Spleen (tissue), 11 donors: ENCODE measurements around the gene KDM3B. TPM values are rescaled to one million over a fixed set of nuclear protein-coding genes. Genes with fewer than 3 reads are reported as not detected.
A peak's percentile ranks its signal among the peaks of the same experiment; 100 is the strongest.

Experiments
- DNase-seq: peaks from one replicate; pipeline ENCODE4 v3.0.0-alpha.2; 2020
- H3K27ac ChIP-seq, 8 donors: fragments of 200-600 bp; sonication (generic) in 7 of 8; 1 replicate in 4 of 8; 2 replicates in 4 of 8; pipeline versions ENCODE4 v1.5.0 to v1.8.0; 2016 to 2021; ENCODE audit warnings: inconsistent platforms in 4 of 8, mild to moderate bottlenecking in 4 of 8, moderate library complexity in 1 of 8
- H3K27me3 ChIP-seq, 7 donors: fragments of 200-600 bp; sonication (generic) in 6 of 7; replicated peaks in 1 of 7; 1 replicate in 4 of 7; 2 replicates in 3 of 7; pipeline versions ENCODE4 v1.5.0 to v1.8.0; 2016 to 2021; ENCODE audit warnings: inconsistent platforms in 3 of 7, mild to moderate bottlenecking in 1 of 7
- H3K36me3 ChIP-seq, 6 donors: fragments of 200-600 bp; sonication (generic) in 5 of 6; 1 replicate in 4 of 6; 2 replicates in 2 of 6; pipeline versions ENCODE4 v1.5.0 to v1.8.0; 2016 to 2021; ENCODE audit warnings: inconsistent platforms in 2 of 6
- H3K4me1 ChIP-seq, 6 donors: fragments of 200-600 bp; sonication (generic) in 5 of 6; 1 replicate in 3 of 6; 2 replicates in 3 of 6; pipeline versions ENCODE4 v1.5.0 to v1.8.0; 2016 to 2021; ENCODE audit warnings: inconsistent platforms in 3 of 6
- H3K4me3 ChIP-seq, 8 donors: fragments of 200-600 bp; sonication (generic) in 7 of 8; 1 replicate in 4 of 8; 2 replicates in 4 of 8; pipeline versions ENCODE4 v1.5.0 to v1.8.0; 2016 to 2021; ENCODE audit warnings: inconsistent platforms in 4 of 8, mild to moderate bottlenecking in 4 of 8, moderate library complexity in 2 of 8
- H3K9me3 ChIP-seq, 8 donors: fragments of 200-600 bp; sonication (generic) in 7 of 8; 1 replicate in 4 of 8; 2 replicates in 4 of 8; pipeline versions ENCODE4 v1.5.0 to v1.8.0; 2016 to 2021; ENCODE audit warnings: inconsistent platforms in 4 of 8
- POLR2A ChIP-seq, 3 donors: fragments of 450-650 bp; IDR thresholded peaks; one replicate each; pipeline ENCODE4 v1.5.1; 2017; ENCODE audit warnings: antibody characterized with exemption in 3 of 3, mild to moderate bottlenecking in 1 of 3
- POLR2AphosphoS5 ChIP-seq, 3 donors: sonication (generic); formaldehyde crosslinking; IDR thresholded peaks; one replicate each; pipeline ENCODE4 v1.5.1; 2017; ENCODE audit warnings: antibody characterized with exemption in 3 of 3
- WGBS, 5 donors: extraction: QIAGEN DNeasy Blood & Tissue Kit in 3 of 5; methylation state at CpG; one replicate each; pipeline versions ENCODE4 v1.1.5 to v1.1.7; 2013 to 2018; 5-methylcytosine and 5-hydroxymethylcytosine counted together
- intact Hi-C: fragments of 100-400 bp; cut with DNase I; formaldehyde crosslinking; loops from one replicate; pipeline ENCODE4 v1.15.0; 2023; ENCODE audit warnings: low total_unique reads
- polyA plus RNA-seq, 3 donors: library from polyadenylated mRNA; stranded (reverse); fragments of 200-250 nt; gene quantifications; one replicate each; pipeline ENCODE4 v1.2.1, GENCODE V29; 2013
- total RNA-seq, 7 donors: library from RNA; depleted of rRNA in 3 of 7; stranded (reverse); fragments of >200 nt in 3 of 7; fragmentation: NEBNext Ultra II Directional in 4 of 7; extraction: Animal tissue kit (Norgen Biotek cat#: 25700) in 4 of 7; gene quantifications; one replicate each; pipeline versions ENCODE4 v1.1.0 to v1.2.1, GENCODE V29; 2016 to 2021
- TF ChIP-seq, protein P1 (sequence below), 11 experiments: fragments of 200-600 bp in 7 of 11; fragments of 450-650 bp in 4 of 11; sonication (generic) in 4 of 11; IDR thresholded peaks in 8 of 11; conservative IDR thresholded peaks in 3 of 11; 1 replicate in 7 of 11; 2 replicates in 4 of 11; pipeline versions ENCODE4 v1.4.0 to v1.8.0; 2016 to 2021; ENCODE audit warnings: antibody characterized with exemption in 11 of 11, inconsistent platforms in 4 of 11, mild to moderate bottlenecking in 1 of 11
- donor health status: healthy with polysubstance abuse.
- donor health status: DM: no; HTN: no; CAD: no; lungs with moderate emphysema.
- donor health status: DM: no; HTN: no; CAD: no.
- donor health status: Bipolar disorder and iron deficiency.
- donor health status: healthy.
- donor health status: DM: no; HTN: no; CAD: no.
- donor health status: DM: yes; HTN: yes; CAD: no.

The KDM3B gene
- total and polyA plus RNA-seq, 10 donors, result 21.6 to 90.6 (median 75.1) TPM

DNA sequence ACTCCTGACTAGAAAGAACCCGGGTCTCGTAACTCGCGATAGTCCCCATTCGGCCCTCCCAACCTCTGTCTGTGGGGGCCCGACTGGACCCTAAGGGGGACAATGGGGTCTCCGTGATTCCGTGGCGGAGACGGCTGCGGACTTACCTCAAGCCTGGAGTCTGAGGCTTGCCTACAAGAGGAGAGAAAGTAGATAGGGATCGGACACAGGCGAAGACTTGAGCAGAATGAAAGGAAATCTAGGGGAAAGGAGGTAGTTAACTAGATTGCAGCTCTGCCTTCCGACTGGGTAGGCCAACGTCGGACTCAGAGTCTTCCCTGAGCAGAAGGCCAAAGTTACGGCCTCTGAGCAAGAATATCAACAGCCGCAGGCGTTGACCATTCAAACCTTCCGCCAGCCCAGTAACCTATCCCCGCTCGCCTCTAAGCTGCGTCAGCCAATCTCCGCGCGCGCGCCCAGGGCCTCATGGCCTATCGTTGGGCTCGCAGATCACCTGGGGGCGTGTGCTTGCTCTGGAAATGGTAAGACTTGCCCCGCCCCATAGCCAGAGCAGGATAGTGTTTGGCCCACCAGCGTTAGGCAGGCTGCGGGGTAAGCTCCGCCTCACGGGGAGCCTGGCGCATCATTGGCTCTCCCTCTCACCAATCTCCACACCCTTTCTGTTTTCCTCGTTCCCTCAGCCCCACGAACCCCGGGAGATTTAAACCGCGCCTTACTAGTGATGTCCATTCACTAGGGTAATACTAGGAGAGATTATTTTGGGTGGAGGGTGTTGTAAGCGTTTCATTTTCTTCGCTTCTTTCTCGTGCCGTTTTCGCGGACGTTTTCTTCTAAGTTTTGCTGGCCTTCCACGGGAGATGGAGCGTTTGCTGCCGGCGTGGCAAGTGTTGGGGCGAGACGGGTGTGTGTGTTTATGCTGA, 20.8 kb upstream of the KDM3B start, which contains the start of gene CDC25C:
Gene CDC25C (minus strand): TSS at position 356 of the 920 bp plus-strand sequence. CDS start 624 bp downstream, outside the sequence.
- Histone ChIP-seq H3K9me3 (no peaks in the 10 kb centered on the region), H3K36me3 (no peaks in the 10 kb centered on the region), H3K4me3 (peak within 1 kb of the TSS; percentile 35 to 68 (median 56)), H3K27me3 (no peaks in the 10 kb centered on the region), H3K27ac (peak within 1 kb of the TSS in 6 of 8 donors; percentile 35 to 69 (median 46)), H3K4me1 (peaks cover 12 to 30% (median 17%) of the 10 kb centered on the region in 6 donors)
- no peak for TF ChIP-seq POLR2A (IDR thresholded peaks at IDR 0.05)
- TF ChIP-seq POLR2AphosphoS5 (IDR thresholded peaks at IDR 0.05), result peak; percentile 58 to 86 (median 81)
- TF ChIP-seq, protein P1, sequence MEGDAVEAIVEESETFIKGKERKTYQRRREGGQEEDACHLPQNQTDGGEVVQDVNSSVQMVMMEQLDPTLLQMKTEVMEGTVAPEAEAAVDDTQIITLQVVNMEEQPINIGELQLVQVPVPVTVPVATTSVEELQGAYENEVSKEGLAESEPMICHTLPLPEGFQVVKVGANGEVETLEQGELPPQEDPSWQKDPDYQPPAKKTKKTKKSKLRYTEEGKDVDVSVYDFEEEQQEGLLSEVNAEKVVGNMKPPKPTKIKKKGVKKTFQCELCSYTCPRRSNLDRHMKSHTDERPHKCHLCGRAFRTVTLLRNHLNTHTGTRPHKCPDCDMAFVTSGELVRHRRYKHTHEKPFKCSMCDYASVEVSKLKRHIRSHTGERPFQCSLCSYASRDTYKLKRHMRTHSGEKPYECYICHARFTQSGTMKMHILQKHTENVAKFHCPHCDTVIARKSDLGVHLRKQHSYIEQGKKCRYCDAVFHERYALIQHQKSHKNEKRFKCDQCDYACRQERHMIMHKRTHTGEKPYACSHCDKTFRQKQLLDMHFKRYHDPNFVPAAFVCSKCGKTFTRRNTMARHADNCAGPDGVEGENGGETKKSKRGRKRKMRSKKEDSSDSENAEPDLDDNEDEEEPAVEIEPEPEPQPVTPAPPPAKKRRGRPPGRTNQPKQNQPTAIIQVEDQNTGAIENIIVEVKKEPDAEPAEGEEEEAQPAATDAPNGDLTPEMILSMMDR (IDR thresholded peaks at IDR 0.05 in 8 of 11, conservative IDR thresholded peaks at IDR 0.05 in 3 of 11), result peak in 2 of 11 experiments; percentile 24 to 42
- intact Hi-C loops, result no loop called here
- 0 to 1% (median 1%) methylated on average over 53 to 55 of the region's 55 CpGs for WGBS, 5 donors
- DNase-seq, result peak; percentile 98

DNA sequence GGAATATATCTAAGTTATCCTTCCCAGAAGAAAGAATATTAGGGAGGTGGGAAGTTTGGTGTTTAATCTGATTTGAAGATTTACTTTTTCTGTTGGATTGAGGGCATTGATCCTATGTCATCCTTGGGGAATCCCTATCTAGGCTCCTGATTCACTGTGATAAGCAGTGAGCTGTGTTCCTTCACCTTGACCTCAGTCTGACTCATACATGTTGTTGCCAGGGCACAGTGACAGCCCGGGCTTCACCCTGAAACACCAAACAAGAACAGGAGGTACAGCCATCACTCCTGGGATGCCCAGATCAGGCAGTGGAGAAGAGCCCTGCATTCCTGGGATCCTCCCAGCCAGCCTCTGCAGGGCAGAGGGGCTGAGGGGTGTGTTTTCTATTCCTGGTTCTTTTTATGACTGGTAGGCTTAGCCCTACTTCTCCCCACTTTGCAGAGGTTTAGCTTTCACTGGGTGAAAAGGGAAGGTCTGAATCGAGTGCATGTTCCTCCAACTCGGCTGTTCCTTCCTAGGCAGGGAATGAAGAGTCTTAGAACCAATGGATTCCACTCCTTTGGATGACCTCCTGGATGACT, 17.5 kb upstream of the KDM3B start:
- 61 to 85% (median 77%) methylated on average over 3 of the region's 3 CpGs for WGBS, 5 donors
- Histone ChIP-seq H3K36me3 (no peaks in the 10 kb centered on the region), H3K27me3 (no peaks in the 10 kb centered on the region), H3K4me3 (no peak overlapping the region), H3K9me3 (no peaks in the 10 kb centered on the region), H3K27ac (no peak overlapping the region), H3K4me1 (peaks cover 22 to 54% (median 36%) of the 10 kb centered on the region in 6 donors)
- DNase-seq, result no peak
- intact Hi-C loops, result no loop called here
- TF ChIP-seq POLR2A (IDR thresholded peaks at IDR 0.05) (no peak), POLR2AphosphoS5 (IDR thresholded peaks at IDR 0.05) (no peak)
- TF ChIP-seq, protein P1 (IDR thresholded peaks at IDR 0.05 in 8 of 11, conservative IDR thresholded peaks at IDR 0.05 in 3 of 11), result no peak

DNA sequence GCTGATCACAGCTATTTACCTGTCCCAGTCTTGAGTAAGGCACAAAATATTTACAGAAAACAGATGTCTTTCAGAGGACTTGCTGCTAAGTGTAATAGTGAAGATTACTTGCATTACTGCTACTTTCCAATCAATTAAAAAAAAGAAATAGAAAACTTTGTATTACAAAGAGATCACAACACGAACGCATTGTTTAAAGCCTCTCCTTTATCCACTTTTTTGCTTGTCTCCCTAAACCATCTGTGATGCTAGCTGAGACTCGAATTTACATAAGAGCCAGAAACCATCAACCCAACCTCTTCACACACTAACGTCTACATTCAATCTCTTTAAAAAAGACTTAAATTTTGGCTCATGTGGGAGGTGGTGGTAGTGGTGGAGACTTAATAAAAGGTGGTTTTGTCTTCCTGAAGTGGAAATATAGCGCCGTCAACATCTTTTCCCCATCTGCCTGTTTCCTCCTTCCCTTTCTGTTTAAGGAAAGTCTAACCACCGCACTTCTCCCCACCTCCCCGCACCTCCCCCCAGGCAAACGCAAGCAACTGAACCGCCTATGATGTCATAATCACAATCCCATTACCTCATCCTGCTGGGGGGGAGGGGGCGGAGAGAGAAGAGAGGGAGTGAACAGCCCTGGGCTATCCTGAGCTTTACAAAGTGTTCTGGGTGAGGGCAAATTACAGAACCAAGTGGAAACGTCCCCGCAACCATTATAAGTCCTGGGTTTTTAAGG, 15.4 kb upstream of the KDM3B start:
- Histone ChIP-seq H3K36me3 (peaks cover 0 to 15% (median 8%) of the 10 kb centered on the region in 6 donors), H3K9me3 (no peaks in the 10 kb centered on the region), H3K27ac (peak overlapping the region; percentile 90 to 98 (median 96)), H3K4me1 (peaks cover 18 to 54% (median 39%) of the 10 kb centered on the region in 6 donors), H3K4me3 (peak overlapping the region; percentile 71 to 94 (median 88)), H3K27me3 (no peaks in the 10 kb centered on the region)
- no peak for DNase-seq
- intact Hi-C loops, result no loop called here
- WGBS, 5 donors, result 18 to 23% (median 22%) methylated on average over 13 of the region's 13 CpGs
- TF ChIP-seq POLR2AphosphoS5 (IDR thresholded peaks at IDR 0.05), result no peak
- no peak for TF ChIP-seq POLR2A (IDR thresholded peaks at IDR 0.05)
- TF ChIP-seq, protein P1 (IDR thresholded peaks at IDR 0.05 in 8 of 11, conservative IDR thresholded peaks at IDR 0.05 in 3 of 11), result peak in 1 of 11 experiments; percentile 7
